Nephron (organoid): ENCODE data around the gene BMX.

Experiments
- H3K27ac Mint-ChIP-seq, 3 experiments: 2 replicates each; pipeline ENCODE4 v1.8.0; 2020; ENCODE audit warnings: mixed read lengths in 3 of 3, mild to moderate bottlenecking in 2 of 3, moderate library complexity in 1 of 3
- H3K27me3 Mint-ChIP-seq: 2 replicates; pipeline ENCODE4 v1.8.0; 2021; ENCODE audit warnings: low read depth, mild to moderate bottlenecking, moderate library complexity, mixed read lengths
- H3K36me3 Mint-ChIP-seq: 2 replicates; pipeline ENCODE4 v1.8.0; 2020; ENCODE audit warnings: low read depth, mixed read lengths
- H3K4me1 Mint-ChIP-seq: 2 replicates; pipeline ENCODE4 v1.8.0; 2020; ENCODE audit warnings: mixed read lengths
- H3K4me3 Mint-ChIP-seq, 3 experiments: 2 replicates each; pipeline ENCODE4 v1.8.0; 2020; ENCODE audit warnings: mild to moderate bottlenecking in 3 of 3, mixed read lengths in 3 of 3, moderate library complexity in 2 of 3
- H3K9me3 Mint-ChIP-seq: 2 replicates; pipeline ENCODE4 v1.8.0; 2020; ENCODE audit warnings: mixed read lengths
- TF ChIP-seq, protein P1 (sequence below), 3 experiments: fragments of 200-600 bp; sonication (generic); IDR thresholded peaks; one replicate each; pipeline ENCODE4 v1.5.0; 2021; ENCODE audit warnings: antibody characterized with exemption in 3 of 3; ENCODE audit not compliant: unreplicated experiment in 3 of 3

Gene BMX

DNA sequence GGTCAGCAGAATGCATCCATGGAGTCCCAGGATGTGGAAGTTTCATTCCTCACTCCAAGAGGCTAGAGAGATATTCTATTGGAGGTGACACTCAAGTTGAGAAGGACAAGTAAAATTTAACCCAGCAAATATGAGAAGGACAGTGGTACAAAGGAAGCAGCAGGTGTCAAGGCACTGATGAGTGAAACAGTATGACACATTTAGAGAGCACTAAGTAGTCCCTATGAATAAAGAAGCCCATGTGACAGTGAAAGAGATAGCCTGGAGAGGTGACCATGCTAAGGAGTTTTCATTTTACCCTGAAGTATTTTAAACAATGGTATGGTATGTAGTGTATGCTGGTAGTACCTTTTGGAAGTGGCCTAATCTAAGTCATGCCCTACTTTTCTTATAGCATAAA, 9.2 kb downstream of the BMX start:
- Mint-ChIP-seq H3K9me3 (no peaks in the 10 kb centered on the region), H3K36me3 (no peaks in the 10 kb centered on the region), H3K27me3 (peaks cover 4% of the 10 kb centered on the region), H3K4me1 (no peaks in the 10 kb centered on the region), H3K27ac (no peak overlapping the region), H3K4me3 (no peak overlapping the region)
- TF ChIP-seq, protein P1, sequence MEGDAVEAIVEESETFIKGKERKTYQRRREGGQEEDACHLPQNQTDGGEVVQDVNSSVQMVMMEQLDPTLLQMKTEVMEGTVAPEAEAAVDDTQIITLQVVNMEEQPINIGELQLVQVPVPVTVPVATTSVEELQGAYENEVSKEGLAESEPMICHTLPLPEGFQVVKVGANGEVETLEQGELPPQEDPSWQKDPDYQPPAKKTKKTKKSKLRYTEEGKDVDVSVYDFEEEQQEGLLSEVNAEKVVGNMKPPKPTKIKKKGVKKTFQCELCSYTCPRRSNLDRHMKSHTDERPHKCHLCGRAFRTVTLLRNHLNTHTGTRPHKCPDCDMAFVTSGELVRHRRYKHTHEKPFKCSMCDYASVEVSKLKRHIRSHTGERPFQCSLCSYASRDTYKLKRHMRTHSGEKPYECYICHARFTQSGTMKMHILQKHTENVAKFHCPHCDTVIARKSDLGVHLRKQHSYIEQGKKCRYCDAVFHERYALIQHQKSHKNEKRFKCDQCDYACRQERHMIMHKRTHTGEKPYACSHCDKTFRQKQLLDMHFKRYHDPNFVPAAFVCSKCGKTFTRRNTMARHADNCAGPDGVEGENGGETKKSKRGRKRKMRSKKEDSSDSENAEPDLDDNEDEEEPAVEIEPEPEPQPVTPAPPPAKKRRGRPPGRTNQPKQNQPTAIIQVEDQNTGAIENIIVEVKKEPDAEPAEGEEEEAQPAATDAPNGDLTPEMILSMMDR (IDR thresholded peaks at IDR 0.05; ENCODE audit: unreplicated experiment in 3 of 3) = no peak

GRCh38 chrX:15511563-15511962, 11.0 kb downstream of the BMX start:
- peaks cover 4% of the 10 kb centered on the region for H3K27me3 Mint-ChIP-seq
- H3K36me3 Mint-ChIP-seq = no peaks in the 10 kb centered on the region
- H3K4me1 Mint-ChIP-seq = no peaks in the 10 kb centered on the region
- peak overlapping the region in 2 of 3 experiments; percentile 41 to 68 for H3K27ac Mint-ChIP-seq
- TF ChIP-seq, protein P1 (IDR thresholded peaks at IDR 0.05; ENCODE audit: unreplicated experiment in 3 of 3) = no peak
- H3K9me3 Mint-ChIP-seq = no peaks in the 10 kb centered on the region
- no peak overlapping the region for H3K4me3 Mint-ChIP-seq

- no peak overlapping the region for H3K4me3 Mint-ChIP-seq
- H3K27me3 Mint-ChIP-seq = peaks cover 4% of the 10 kb centered on the region
- H3K36me3 Mint-ChIP-seq = no peaks in the 10 kb centered on the region
- H3K27ac Mint-ChIP-seq = no peak overlapping the region
- H3K4me1 Mint-ChIP-seq = no peaks in the 10 kb centered on the region
- no peaks in the 10 kb centered on the region for H3K9me3 Mint-ChIP-seq
- TF ChIP-seq, protein P1 (IDR thresholded peaks at IDR 0.05; ENCODE audit: unreplicated experiment in 3 of 3) = no peak
These were observed 11.9 kb downstream of the BMX start for GRCh38 chrX:15512401-15512965.

- TF ChIP-seq, protein P1 (IDR thresholded peaks at IDR 0.05; ENCODE audit: unreplicated experiment in 3 of 3) = no peak
- Mint-ChIP-seq H3K9me3 (no peaks in the 10 kb centered on the region), H3K36me3 (no peaks in the 10 kb centered on the region), H3K4me3 (no peak overlapping the region), H3K27ac (no peak overlapping the region), H3K4me1 (peaks cover 11% of the 10 kb centered on the region), H3K27me3 (no peaks in the 10 kb centered on the region)
These were observed 13.7 kb downstream of the BMX start for GRCh38 chrX:15514279-15514678.

DNA sequence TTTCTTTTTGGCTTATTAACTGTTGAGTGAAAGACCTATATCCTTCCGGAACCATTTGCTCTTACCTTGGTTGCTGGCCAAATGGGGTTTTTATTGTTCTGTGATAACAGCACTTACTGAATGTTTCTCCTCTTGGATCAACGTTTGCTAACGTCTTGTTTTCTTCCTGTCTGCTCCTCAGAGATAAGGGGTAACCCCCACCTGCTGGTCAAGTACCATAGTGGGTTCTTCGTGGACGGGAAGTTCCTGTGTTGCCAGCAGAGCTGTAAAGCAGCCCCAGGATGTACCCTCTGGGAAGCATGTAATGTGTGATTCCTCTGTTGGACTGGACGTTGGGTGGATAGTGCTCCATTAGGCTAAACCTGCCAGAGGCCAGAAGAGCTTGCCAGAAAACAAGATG, 15.3 kb downstream of the BMX start:
- H3K36me3 Mint-ChIP-seq = no peaks in the 10 kb centered on the region
- no peak overlapping the region for H3K4me3 Mint-ChIP-seq
- H3K9me3 Mint-ChIP-seq = no peaks in the 10 kb centered on the region
- peaks cover 3% of the 10 kb centered on the region for H3K27me3 Mint-ChIP-seq
- H3K4me1 Mint-ChIP-seq = peaks cover 11% of the 10 kb centered on the region
- TF ChIP-seq, protein P1 (IDR thresholded peaks at IDR 0.05; ENCODE audit: unreplicated experiment in 3 of 3) = no peak
- no peak overlapping the region for H3K27ac Mint-ChIP-seq

DNA sequence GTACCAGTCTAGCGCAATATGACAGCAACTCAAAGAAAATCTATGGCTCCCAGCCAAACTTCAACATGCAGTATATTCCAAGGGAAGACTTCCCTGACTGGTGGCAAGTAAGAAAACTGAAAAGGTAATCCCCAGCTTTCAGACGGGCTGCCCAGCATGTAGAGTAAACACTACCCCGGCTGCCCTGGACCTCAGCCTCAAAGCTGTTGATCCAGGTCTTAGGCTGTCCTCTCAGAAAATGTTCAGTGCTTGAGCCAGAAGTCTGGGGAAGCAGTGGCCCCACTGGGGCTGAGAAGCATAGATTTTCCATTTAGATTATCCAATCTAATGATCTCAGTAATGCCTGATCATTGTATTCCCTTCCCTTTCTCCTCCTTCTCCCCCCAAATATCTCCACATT, 21.9 kb downstream of the BMX start:
- Mint-ChIP-seq H3K27me3 (peaks cover 3% of the 10 kb centered on the region), H3K9me3 (peaks cover 3% of the 10 kb centered on the region), H3K27ac (no peak overlapping the region), H3K4me3 (no peak overlapping the region), H3K36me3 (no peaks in the 10 kb centered on the region), H3K4me1 (peaks cover 27% of the 10 kb centered on the region)
- TF ChIP-seq, protein P1 (IDR thresholded peaks at IDR 0.05; ENCODE audit: unreplicated experiment in 3 of 3) = no peak
